Glomerular visceral epithelial cell (primary cell): Measurements from ENCODE around the gene GNAZ.
"Not testable (repeated sequence)": the region's sequence is repeated elsewhere in the genome, so short reads cannot be mapped to it uniquely, and the experiment has no call there.

Experiments used
- DNase-seq: peaks from one replicate; pipeline ENCODE4 v3.0.0-alpha.2; 2016; ENCODE audit errors: extremely low spot score

The GNAZ gene

DNA sequence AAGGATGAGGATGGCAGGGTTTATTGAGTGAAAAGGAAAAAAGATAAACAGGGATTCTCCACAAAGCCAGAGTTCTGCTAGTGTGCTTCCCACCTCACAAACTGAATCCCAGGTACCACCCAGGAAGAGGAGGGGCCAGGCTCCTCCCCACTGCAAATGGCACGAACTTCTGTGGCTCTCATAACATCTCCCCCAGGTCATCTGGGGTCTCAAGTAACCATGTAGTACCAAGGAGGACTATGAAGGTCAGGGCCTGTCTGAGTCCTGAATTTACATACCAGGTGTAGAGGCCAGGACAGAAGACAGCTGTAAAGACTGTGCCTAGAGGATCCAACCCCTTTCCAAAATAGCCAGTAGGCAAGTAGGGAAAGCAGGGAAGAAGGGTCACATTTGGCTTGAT lies 25.7 kb upstream of the GNAZ start:
- no peak for DNase-seq

- no peak for DNase-seq
These were observed 24.9 kb upstream of the GNAZ start for GRCh38 chr22:23045461-23045860.

- no peak for DNase-seq
These were observed 23.1 kb upstream of the GNAZ start for GRCh38 chr22:23047265-23047664.

DNA sequence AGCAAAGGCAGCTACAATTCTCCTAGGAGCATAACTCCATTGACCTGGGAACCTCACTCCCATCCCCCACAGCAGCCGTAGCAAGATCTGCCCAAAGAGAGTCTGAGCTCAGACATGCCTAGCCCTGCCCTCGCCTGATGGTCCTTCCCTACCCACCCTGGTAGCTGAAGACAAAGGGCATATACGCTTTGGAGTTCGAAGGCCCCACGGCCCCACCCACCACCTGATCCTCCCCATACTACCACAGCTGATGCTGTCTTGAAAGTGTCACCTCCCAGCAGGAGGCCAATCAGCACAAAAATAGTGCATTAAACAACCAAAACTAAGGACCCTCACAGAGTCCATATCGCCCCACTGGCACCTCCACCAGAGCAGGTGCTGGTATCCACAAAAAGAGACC lies 22.6 kb upstream of the GNAZ start:
- DNase-seq = no peak

- not testable (repeated sequence) for DNase-seq
These were observed 19.8 kb upstream of the GNAZ start for GRCh38 chr22:23050546-23050945.

GRCh38 chr22:23053051-23053707 lies 17.1 kb upstream of the GNAZ start:
- no peak for DNase-seq

DNA sequence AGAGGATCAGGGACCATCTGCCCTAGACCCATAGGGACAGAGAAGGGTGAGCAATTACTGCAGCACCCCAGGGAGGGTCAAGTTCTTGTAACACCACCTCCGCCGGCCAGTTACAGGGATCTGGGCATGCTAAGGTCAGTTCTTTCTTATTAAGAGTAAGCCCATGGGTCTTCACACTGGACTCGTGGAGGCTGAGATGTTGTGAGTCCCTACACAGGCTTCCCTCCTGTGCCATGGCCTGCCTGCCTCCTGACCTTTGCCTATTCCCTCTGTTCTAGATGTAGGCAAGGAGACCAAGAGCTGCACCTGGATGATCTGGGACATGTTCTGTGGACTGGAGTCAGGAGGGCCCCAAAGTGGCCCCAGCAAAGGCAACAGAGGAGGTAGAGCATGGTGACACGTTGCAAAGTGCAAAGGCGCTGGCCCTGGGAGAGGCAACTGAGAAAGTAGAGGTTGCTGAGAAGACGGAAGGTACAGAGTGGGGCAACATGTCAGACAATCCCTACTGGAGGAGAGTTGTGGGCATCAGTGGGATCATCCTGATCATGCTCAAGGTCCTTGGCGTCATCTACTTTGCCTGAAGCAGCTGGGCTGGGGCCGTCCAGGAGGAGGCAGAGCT lies 16.3 kb upstream of the GNAZ start:
- no peak for DNase-seq

DNA sequence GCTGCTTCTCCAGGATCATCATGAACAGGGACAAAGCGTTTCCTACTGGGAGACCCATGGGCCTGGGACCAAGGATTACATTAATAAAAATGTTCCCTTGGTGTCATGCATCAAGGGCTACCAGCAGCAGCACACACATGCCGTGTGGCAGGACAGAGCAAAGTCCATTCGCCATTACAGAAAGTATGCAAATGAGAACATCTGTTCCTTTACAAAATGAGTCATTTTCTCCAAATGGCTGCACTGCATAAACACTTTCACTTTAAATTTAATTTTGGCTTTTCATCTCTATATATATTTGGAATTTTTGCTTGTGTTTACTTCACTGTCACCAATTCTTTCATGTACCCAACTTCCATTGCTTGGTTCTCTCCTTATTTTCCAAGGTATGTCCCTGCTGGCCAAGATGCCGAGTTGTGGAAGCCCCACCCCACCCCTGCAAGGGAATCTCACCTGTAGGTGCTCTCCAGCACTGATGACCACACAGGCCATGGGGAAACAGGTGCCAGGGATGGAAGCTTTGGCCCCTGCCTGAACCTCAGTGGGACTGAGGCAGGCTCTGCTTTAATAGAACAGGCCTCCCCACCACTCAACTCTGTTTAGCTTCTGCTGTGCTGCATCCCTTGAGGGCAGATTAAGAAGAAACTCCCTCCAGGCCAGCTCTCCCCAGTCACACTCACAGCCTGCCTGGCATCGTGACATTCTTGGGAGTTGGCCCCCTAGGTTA lies 15.6 kb upstream of the GNAZ start:
- no peak for DNase-seq

DNA sequence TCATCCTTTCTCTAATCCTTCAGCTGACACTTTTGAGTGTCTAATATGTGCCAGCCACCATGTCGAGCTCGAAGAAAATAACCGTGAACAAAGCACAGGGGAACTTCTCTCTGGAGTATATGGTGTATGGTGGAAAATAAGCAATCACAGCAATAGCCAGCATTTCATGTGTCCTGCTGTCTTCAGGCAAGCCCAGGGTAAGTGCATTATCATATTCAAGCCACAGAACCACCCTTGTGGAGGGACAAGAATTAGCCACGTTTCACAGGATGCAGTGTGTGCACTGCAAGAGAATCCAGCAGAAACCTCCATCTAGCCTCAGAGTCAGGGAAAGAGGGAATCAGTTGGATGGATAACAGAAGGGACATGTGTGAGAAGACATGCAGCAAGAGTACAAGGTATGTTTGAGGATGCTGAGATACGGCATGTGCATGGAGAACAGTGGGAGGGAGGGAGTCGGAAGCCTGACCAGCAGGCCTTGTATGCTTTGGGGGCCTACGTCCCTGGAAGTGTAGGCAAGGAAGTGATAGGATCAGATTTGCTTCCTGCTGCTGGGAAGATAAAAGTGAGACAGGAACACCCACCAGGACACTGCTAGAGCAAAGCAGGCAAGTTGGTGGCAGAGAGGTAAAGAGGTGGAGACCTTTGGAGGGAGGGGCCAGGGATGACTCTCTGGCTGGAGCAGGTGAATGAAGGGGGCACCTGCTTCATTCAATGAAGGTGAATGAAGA lies 14.7 kb upstream of the GNAZ start:
- DNase-seq = no peak

DNA sequence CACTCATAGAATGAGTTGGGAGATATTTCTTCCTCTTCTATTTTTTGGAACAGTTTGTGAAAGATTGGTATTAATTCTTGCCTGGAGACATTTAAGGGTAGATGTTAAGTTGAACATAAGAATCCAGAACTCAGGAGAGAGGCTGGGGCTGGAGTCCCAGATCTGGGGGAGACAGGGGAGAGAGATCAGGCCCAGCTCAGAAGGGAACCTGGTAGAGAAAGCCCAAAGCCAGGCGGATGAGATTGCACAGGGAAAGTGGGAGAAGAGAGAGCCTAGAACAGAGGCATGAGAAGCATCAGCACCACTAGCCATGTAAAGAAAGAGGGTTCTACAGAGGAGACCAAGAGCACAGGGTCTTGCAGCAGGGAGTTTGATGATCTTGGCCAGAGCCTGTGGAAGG lies 13.0 kb upstream of the GNAZ start:
- no peak for DNase-seq

GRCh38 chr22:23058063-23058462 lies 12.3 kb upstream of the GNAZ start:
- DNase-seq = no peak

- DNase-seq = no peak
These were observed 11.6 kb upstream of the GNAZ start for GRCh38 chr22:23058481-23059283.

DNA sequence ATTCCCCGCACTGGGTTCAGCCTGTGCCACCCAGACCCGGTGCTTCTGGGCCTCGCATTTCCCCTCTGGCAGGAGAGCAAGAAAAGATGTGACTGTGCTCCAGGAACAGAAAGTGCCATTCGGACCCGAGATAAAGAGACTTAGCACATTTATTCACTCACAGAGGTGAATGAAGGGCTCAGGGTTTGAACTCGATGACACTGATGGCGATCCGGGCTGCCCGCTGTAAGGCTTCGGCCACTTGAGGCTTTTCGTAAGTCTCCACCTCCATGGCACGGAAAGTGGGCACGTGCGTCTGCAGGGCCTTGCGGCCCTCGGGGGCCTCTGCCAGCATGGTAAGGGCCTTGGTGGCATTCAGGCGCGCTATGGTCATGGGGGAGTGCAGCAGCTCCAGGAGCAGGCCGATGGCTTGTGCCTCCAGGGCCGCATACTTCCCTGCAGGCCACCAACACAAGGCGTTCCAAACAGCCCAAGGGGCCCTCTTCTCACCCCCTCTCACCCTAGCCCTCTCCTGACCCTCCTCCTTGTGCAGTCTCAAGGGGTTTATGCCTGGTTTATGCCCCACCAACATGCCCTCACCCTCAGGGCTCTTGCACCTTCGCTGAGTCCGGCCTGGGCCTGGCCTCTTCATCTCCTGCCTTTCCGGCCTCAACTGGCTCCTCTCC lies 10.9 kb upstream of the GNAZ start:
- no peak for DNase-seq

- no peak for DNase-seq
These were observed 9.5 kb upstream of the GNAZ start for GRCh38 chr22:23060612-23061400.

- no peak for DNase-seq
These were observed 8.6 kb upstream of the GNAZ start for GRCh38 chr22:23061471-23062280.

- no peak for DNase-seq
These were observed 7.4 kb upstream of the GNAZ start for GRCh38 chr22:23062616-23063538.

GRCh38 chr22:23063539-23064380 lies 6.6 kb upstream of the GNAZ start:
- no peak for DNase-seq
